ENCODE data around the gene DLEC1. TPM values are rescaled to one million over a fixed set of nuclear protein-coding genes. Genes with fewer than 3 reads are reported as not detected.

Gene DLEC1
- total RNA-seq, 2 experiments from 2014 or later, result 0.63 to 0.99 TPM

DNA sequence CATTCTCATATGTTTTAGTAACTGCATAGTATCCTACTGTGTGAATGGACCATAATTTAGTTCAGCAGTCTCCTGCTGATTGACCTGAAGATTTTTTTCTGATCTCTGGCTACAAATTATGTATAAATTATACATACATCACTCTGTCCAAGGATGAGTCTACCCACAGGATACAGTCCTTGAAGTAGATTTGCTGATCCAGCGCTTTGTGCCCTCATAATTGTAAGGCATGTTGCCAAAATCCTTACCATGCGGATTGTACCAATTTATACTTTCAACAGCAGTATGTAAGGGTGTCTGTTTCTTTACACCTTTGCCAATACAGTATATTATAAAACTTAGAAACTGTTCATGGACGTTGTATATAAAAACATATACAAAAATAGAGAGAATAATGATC is 51.4 kb downstream of the DLEC1 start:
- ChIA-PET CTCF (no interaction called here), POLR2A (no interaction called here)

- ChIA-PET POLR2A (no interaction called here), CTCF (interaction anchor here (0.9 kb wide), 1 partner anchor 9 kb away, joined by 3 read pairs; no protein-coding TSS in a partner anchor)
Measured at GRCh38 chr3:38094999-38095398, 56.0 kb downstream of the DLEC1 start.

- POLR2A ChIA-PET, result interaction anchor here (0.5 kb wide), 1 partner anchor 322 kb away, joined by 6 read pairs; no protein-coding TSS in a partner anchor
Measured at GRCh38 chr3:38095669-38096483, 56.9 kb downstream of the DLEC1 start.

GRCh38 chr3:38097446-38098375 is 58.7 kb downstream of the DLEC1 start:
- ChIA-PET POLR2A (no interaction called here), CTCF (no interaction called here)

More at GRCh38 chr3:38095669-38096483, 56.9 kb downstream of the DLEC1 start:
- CTCF ChIA-PET, result no interaction called here

DNA sequence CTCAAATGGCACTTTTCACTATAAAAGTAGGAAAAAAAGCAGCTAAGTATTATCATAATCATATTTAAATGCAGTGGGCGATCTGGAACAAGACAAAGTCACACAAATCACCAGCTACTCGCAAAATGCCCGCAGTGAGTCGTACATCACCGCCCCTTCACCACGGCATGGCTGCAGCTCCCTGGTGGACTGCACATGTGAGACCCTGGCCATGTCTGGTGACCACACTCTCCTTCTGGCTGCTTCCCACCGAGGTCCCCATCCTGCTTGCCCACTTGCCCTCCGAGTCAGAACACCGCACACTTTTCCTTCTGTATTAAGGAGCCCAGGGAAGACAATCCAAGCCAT is 59.3 kb downstream of the DLEC1 start:
- ChIA-PET CTCF (no interaction called here), POLR2A (no interaction called here)

DNA sequence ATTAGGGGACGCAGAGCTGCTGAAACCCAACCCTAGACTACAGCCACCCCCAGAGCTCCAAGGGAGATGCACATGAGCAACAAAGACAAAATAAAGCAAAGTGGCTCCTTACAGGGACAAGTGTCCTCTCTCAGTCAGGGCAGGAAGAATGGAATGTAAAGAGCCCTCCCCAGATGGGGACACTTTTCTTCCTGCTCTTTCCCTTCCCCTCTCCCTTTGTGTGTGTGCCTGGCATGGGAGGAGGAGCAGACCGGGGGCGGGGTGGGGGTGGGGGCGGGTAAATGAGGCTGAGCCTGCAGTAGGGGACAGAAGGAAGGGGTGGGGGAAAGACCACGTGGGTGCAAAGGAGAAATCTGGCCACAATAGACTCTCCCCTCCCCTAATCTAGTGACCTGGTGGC is 60.5 kb downstream of the DLEC1 start:
- POLR2A ChIA-PET, result no interaction called here
- CTCF ChIA-PET, result interaction anchor here (0.7 kb wide), 1 partner anchor 18 kb away, joined by 3 read pairs; no protein-coding TSS in a partner anchor

- ChIA-PET CTCF (no interaction called here), POLR2A (interaction anchor here (0.6 kb wide), 1 partner anchor 136 kb away, joined by 8 read pairs; no protein-coding TSS in a partner anchor)
Measured at GRCh38 chr3:38100498-38100897, 61.5 kb downstream of the DLEC1 start.

DNA sequence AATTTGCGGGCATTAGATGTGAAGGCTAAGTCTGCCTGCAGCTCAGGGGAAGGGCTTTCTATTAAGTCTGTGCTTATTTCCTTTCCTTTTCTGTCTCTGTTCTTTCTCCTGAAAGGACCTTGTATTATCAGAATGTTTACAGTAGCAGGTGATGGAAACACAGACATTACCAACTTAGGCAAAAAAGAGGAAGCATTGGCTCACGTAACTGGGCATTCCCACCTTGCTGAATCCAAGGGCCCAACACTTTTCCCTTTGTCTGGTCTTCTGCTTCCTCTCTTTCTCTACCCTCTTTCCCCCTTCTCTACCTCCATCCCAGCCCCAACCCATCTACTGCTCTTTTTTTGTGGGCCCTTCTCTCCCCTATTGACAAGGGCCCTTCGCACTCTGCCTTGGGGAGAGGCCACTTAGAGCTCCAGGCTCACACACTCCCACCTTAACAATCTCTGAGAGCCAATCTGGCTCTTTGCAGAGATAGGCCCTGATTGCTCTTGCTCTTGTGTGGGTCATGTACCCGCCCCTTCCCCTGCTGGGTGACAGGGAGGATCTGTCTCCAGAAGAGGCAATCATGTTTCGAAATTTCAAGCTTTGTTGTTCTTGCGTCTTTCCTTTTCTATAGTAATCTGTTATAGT is 62.9 kb downstream of the DLEC1 start:
- ChIA-PET POLR2A (no interaction called here), CTCF (interaction anchor here (1.3 kb wide), 1 partner anchor 16 kb away, joined by 3 read pairs; no protein-coding TSS in a partner anchor)

DNA sequence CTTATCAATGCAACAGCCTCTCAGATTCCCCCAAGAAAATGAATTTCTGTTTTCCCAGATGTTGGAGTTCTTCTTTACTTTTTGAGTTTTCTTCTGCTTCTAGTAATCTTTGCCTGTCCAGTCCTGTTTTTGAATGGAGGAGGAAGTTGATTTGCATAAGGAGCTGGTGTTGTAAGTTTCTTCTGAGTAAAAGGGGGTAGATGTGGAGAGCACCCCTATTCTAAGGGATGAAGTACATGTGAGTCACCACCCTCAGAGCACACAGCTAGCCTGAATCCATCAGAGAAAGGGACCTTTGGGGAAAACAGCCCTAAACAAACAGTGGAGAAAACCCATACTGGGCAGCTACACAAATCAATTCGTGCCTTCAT is 63.4 kb downstream of the DLEC1 start:
- ChIA-PET CTCF (no interaction called here), POLR2A (no interaction called here)

- POLR2A ChIA-PET, result no interaction called here
- CTCF ChIA-PET, result no interaction called here
Measured at GRCh38 chr3:38105525-38105924, 66.5 kb downstream of the DLEC1 start.

DNA sequence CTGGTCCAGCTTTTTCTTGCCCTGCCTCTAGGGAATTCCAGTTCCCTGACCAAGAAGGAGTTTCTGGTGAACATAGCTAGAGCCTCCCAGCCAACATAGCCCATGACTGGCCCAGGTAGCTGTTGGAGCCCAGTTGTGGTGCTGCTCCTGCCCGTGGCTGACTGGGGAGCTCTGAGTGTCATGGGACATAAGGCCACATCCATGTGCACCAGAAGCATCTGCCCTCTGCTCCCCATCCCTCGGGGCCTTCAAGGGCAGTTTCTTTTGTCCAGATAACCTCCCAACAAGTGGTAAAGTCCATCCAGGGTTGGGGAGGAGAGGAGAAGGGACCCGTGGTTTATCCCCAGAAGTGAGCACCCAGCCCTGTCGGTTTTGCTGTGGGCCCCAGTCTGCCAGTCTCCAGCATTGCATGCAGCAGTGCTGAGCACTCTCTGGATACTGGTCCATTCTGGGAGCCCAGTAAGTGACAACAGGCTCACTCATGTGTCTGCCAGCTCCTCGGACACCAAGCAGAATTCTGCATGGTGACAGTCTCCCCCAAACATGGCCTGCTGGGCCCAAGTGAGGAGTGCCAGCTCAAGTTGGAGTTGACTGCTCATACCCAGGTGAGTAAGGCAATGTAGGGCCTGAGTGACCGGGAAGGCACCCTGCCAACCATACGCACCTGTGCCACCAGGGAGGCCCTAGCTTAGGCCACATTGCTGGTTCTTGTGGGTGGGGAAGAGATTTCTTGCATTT is 69.1 kb downstream of the DLEC1 start:
- ChIA-PET POLR2A (no interaction called here), CTCF (no interaction called here)

- ChIA-PET POLR2A (no interaction called here), CTCF (interaction anchor here (0.9 kb wide), 1 partner anchor 134 kb away, joined by 3 read pairs; no protein-coding TSS in a partner anchor)
Measured at GRCh38 chr3:38108649-38109579, 69.9 kb downstream of the DLEC1 start.

DNA sequence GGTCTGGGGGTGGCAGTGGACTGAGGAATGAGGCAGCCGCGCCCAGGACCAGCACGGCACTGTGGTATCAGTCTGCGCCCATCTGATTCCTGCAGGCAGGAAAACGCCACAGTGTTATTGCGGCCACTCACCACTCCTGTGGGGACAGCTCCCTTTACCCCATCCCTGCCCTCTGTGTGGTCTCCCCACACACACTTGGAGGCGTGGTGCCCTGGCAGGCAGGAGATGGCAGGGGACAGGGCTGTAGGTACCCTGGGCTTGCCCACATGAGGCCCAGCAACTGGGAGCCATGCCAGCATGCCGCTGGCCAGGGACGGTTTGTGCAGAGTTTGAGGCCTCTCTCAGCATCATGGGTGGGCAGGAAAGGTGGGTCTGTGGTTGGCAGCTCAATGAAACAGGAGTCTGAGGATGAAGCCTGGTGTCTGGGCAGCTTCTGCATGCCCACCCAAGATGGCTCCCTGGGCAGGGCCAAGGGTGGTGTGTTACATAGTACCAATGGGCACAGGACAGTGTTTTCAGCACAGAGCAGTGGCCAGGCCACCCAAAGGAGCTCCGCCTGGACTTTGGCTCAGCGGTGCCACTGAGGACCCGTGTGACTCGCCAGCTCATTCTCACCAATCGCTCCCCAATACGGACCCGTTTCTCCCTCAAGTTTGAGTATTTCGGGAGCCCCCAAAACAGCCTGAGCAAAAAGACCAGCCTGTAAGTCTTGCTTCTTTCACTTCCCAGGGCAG is 70.7 kb downstream of the DLEC1 start:
- ChIA-PET CTCF (interaction anchor here (0.9 kb wide), 1 partner anchor 135 kb away, joined by 3 read pairs; no protein-coding TSS in a partner anchor), POLR2A (no interaction called here)

- CTCF ChIA-PET, result interaction anchor here (0.9 kb wide), 1 partner anchor 136 kb away, joined by 3 read pairs; no protein-coding TSS in a partner anchor
- POLR2A ChIA-PET, result no interaction called here
Measured at GRCh38 chr3:38110314-38111050, 71.5 kb downstream of the DLEC1 start.

GRCh38 chr3:38111201-38111600 is 72.2 kb downstream of the DLEC1 start:
- ChIA-PET POLR2A (no interaction called here), CTCF (interaction anchor here (1.7 kb wide), 1 partner anchor 11 kb away, joined by 3 read pairs; no protein-coding TSS in a partner anchor)

GRCh38 chr3:38111696-38112377 is 72.8 kb downstream of the DLEC1 start:
- CTCF ChIA-PET, result interaction anchor here (1.7 kb wide), 1 partner anchor 10 kb away, joined by 3 read pairs; no protein-coding TSS in a partner anchor
- POLR2A ChIA-PET, result no interaction called here

Measured in activated CD8-positive, alpha-beta memory T cell treated with anti-CD3 and anti-CD28 coated beads for 36 hours (primary cell).